DMS153 treated with DMSO at 0.1 percent for 48 hours (cell line): ENCODE results near the gene LPP.

ENCODE experiments used
- DNase-seq: peaks from one replicate; lab custom pipeline; 2025; ENCODE audit not compliant: unreplicated experiment; lab: John Stamatoyannopoulos, UW

The LPP gene

DNA sequence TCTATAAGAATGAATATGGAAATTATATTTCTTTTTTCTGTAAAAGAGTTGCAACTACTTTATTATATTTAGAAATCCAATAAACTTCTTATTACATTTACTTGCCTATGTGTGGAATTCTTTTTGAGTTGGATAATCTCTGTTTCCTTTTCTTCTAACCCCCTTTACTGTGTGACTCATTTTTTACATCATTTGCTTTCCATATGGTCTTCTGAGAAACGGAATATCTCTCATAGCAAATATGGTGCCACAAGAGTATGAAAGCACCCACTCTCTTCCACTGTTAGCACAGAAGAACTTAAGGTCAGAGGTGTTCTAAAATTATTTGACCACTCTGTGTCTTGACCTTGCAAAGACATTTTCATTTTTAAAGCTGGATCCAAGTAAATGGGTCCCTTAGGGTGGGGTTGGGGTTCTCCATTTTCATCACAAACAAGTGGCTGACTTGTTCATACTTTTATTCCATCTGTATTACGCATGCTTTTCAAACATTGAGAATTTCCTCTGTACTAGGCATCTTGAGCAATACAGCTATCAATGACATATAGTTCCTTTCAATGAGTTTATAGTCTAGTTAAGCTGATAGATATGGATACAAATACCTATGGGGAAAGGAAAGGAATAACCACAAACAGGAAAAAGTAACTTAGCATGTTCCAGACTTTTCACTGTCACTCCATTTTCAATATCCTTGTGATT lies 736.8 kb downstream of the LPP start:
- no peak for DNase-seq

DNA sequence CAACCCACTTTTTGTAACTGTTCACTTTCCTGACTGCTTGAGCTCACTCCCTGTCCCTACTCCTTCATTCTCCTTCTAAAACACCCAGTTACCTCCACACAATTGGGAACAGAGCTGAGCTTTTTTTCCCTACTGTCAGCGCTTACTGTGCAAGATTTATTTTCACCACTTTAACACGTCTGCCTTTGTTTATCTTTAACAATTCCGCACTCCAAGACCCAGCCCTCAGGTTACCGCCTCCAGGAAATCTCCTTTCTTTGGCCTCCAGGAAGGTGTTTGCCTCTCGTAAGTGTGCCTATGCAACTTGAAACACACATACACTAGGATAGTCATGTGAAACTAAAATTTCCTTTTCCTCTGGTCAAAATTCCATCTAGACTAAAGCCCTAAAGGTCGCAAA lies 745.9 kb downstream of the LPP start:
- DNase-seq = no peak

DNA sequence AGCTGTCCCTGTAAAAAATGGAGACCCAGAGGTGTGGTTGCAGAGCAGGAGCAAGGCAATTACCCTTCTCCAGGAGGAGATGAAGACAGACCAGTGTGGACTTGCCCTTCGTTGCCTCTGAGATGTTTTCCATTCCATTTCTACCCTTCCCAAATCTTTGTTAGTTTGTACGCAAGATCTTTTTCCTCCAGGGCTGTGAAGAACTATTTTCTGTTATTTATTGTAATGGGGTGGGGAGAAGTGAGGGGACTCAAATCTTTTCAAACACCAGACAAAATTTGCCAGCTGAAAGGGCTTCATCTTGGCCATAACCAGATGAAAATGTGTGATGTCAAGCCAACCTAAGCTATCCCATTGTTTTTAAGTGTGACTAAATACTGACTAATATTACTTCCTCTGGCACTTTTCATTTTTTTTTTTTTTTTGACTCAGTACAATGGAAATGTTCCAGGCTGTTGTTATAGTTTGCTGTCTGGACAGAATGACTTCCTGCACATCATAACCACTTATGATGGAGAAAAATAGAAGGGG lies 746.5 kb downstream of the LPP start:
- DNase-seq = no peak

DNA sequence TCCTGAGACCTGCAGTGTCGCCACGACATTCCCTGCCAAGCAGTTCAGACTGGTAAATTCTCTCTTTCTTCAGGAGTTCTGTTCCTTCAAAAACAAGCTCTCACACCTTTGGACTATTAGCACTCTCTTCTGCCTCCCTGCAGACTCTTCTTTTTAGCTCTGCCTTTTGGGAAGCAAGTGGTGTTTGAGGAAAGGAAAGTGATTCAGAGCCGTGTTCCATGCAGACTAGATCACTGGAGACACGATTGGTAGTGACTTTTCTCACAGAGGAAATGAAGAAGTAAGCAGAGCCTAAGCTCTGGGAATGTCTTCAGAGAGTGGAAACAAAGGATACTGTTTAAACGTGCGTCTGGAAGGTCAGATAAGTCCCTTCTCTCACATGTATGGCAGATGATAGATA lies 747.2 kb downstream of the LPP start:
- no peak for DNase-seq

DNA sequence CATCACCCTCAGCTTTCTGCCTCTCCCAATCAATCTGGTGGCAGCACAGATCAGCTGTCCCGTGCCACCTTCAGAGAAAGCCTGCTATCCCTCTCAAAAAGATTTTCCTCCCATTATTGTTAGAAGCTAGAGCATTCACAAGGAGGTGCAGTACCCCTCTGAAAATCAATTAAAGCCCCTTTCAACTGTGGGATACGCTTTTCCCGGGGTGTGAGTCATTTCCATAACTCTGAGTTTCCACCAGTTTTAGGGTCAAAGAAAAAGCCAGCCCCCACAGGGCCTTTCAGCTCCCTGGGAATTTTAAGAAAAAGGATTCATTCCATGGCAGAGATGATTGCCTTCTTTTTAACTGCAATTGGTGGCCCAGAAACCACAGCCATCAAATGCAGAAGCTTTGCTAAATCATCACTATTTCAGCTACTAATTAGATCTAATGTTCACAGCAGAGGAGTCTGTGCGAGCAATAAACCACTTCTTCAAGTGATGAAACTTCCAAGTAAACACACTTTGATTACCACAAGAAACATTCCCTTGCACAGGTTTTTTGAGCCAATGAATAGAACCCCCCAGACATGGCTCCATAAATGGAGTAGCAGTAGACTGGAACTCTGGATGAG lies 747.8 kb downstream of the LPP start:
- no peak for DNase-seq

GRCh38 chr3:188904670-188905069 lies 750.7 kb downstream of the LPP start:
- no peak for DNase-seq

GRCh38 chr3:188905547-188905946 lies 751.6 kb downstream of the LPP start:
- no peak for DNase-seq

- DNase-seq = no peak
Observed at GRCh38 chr3:188906236-188906635, 752.3 kb downstream of the LPP start.

GRCh38 chr3:188908002-188908850 lies 754.3 kb downstream of the LPP start:
- no peak for DNase-seq

DNA sequence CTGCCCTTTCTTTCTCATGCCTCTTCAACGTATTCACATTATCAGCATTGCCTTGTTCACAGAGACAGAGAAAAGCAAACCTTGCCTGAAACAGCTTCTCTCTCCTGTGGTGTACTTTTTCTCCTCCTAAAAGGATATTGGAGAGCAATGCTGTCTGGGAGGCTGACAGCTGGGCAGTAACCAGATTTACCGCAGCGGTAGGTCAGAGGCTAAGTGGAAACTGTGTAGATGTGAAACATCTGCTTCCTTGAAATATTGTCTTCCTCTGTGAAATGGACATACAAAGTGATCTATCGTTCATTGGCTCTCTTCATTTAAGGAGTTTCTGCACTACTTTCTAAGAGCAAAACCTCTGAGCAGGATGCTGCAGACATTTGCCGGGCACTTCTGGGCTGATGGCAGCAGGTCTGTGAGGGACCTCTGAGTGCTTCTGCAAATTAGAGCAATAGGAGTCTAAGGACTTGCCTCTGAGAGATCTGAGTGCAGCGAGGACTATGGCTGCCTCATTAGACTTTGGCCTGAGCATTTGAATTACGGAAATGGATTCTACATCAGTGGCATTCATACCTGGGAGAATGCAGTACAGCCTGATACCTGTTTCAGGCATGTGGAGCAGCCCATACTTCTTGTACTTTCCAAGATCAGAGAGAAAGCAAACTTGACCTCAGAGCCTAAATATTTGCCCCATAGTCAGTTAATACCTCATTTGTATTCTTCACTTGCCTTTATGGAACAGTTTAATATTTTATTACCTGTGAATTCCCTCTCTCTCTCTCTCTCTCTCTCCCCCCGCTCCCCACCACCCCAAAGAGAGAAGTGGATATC lies 757.3 kb downstream of the LPP start:
- no peak for DNase-seq

- DNase-seq = no peak
Observed at GRCh38 chr3:188913084-188913483, 759.1 kb downstream of the LPP start.

- DNase-seq = no peak
Observed at GRCh38 chr3:188914552-188914951, 760.6 kb downstream of the LPP start.

DNA sequence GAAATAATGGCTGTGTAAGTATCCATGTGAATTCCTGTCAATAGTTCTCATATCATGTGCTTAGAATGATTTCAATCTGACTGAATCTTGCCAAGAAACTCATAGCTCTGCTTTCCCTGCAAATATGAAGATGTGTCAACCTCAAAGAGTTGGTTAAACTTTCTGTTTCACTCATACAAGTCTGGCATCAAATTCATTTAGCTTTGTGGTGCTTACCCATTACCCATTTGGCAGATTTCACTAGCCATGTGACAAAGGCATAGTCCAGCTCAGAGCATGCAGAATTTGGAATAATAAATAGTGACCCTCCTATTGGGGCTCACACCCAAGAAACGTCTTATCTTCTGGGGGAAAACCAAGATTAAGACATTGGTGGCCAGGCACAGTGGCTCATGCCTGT lies 761.2 kb downstream of the LPP start:
- DNase-seq = no peak

DNA sequence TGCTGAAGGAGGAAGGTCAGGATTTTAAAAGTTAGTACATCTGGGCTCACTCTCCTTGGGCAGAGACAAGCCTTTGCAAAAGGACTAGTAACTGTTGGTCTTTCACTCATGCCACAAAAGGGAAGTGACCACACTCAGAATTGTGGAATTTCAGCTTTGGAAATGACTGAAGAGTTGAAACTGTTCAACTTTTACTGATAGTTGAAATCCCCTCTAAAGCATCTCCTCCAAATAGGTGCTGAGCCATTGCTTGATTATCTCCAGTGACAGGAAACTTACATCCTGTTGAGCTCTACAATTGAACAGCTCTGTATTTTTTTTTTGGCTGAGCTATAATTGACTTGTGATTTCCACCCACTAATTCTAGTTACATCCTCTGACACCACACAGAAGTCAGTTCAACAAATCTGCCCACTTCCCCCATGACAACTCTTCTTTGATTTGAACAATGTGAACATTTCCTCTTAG lies 763.0 kb downstream of the LPP start:
- DNase-seq = no peak

DNA sequence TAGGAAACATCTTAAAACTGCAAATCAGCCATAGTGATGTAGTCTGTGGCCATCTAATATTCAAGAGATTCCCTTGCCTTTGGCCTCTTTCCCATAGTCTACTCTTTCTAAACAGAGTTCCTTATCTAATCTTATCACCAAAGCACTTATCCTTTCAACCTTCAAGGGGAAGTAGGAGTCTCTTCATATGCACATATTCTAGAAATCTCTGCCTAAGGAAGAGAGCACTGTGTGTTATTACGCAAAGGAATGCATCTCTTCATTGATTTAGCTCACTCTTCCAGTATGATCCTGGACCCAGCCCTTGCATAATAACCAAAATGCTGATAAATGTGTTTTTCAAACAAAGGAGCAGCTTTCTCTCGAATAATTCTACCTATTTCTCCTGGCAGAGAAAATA lies 764.1 kb downstream of the LPP start:
- no peak for DNase-seq

- no peak for DNase-seq
Observed at GRCh38 chr3:188923671-188924070, 769.7 kb downstream of the LPP start.

GRCh38 chr3:188925376-188925775 lies 771.4 kb downstream of the LPP start:
- no peak for DNase-seq

GRCh38 chr3:188926111-188926510 lies 772.2 kb downstream of the LPP start:
- no peak for DNase-seq

- DNase-seq = no peak
Observed at GRCh38 chr3:188926741-188927511, 773.0 kb downstream of the LPP start.

- no peak for DNase-seq
Observed at GRCh38 chr3:188927971-188928370, 774.0 kb downstream of the LPP start.
